HG02678 (cell line): Measurements from ENCODE around the gene DBF4B.

Experiments used
- ATAC-seq: cut with Tn5 transposase; IDR thresholded peaks from one replicate; pipeline ENCODE4 v1.9.1; 2021; ENCODE audit warnings: mild to moderate bottlenecking, moderate library complexity; ENCODE audit not compliant: unreplicated experiment

Gene DBF4B

GRCh38 chr17:44796731-44797130 is 88.3 kb downstream of the DBF4B start:
- no peak for ATAC-seq

- ATAC-seq, result no peak
These were observed 89.3 kb downstream of the DBF4B start for GRCh38 chr17:44797802-44798201.

DNA sequence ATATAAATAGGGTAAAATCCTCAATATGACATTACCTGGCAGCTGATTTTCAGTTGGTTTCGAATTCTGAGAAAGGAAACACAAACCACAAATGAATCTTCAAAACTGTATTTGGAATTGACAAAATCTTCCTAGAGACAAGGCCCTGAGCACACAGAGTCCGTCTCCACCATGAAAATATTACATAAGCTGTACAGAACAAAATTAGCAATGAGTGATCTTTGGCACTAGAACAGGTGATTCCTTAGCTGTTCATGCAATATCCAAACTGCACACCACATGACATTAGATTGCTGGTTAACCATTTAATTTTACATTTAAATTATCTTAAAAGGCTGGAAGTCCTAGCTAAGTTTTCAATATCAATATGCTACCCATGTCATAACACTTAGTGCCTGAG is 89.9 kb downstream of the DBF4B start:
- ATAC-seq, result no peak
